SK-N-SH treated with all-trans-retinoic acid at 6 μM for 48 hours (cell line): ENCODE results near the gene CLIP1.

ENCODE experiments used
- CREB5 ChIP-seq: fragments of 250-450 bp; sonication (Bioruptor Pico); IDR thresholded peaks from 2 replicates; pipeline ENCODE4 v1.5.1; 2020; ENCODE audit warnings: low read depth, mild to moderate bottlenecking, moderate library complexity
- CSRNP3 ChIP-seq: fragments of 250-450 bp; sonication (Bioruptor Pico); IDR thresholded peaks from 2 replicates; pipeline ENCODE4 v1.5.1; 2021; ENCODE audit warnings: mild to moderate bottlenecking, moderate library complexity
- ESRRG ChIP-seq: fragments of 250-450 bp; sonication (Bioruptor Pico); IDR thresholded peaks from 2 replicates; pipeline ENCODE4 v1.6.1; 2021; ENCODE audit warnings: mild to moderate bottlenecking
- ISL1 ChIP-seq: fragments of 250-450 bp; sonication (Bioruptor Pico); IDR thresholded peaks from 2 replicates; pipeline ENCODE4 v2.1.2; 2022; ENCODE audit warnings: mild to moderate bottlenecking, moderate library complexity
- OSR1 ChIP-seq: fragments of 250-450 bp; sonication (Bioruptor Pico); IDR thresholded peaks from 2 replicates; pipeline ENCODE4 v1.8.0; 2022; ENCODE audit warnings: moderate library complexity, mild to moderate bottlenecking, inconsistent platforms
- SNAI2 ChIP-seq: fragments of 250-450 bp; sonication (Bioruptor Pico); IDR thresholded peaks from 2 replicates; pipeline ENCODE4 v1.5.0; 2020; ENCODE audit warnings: mild to moderate bottlenecking, moderate library complexity
- TCF4 ChIP-seq: fragments of 250-450 bp; sonication (Bioruptor Pico); IDR thresholded peaks from 2 replicates; pipeline ENCODE4 v1.8.0; 2021; ENCODE audit warnings: mild to moderate bottlenecking, moderate library complexity, borderline replicate concordance
- TSHZ2 ChIP-seq: fragments of 250-450 bp; sonication (Bioruptor Pico); IDR thresholded peaks from 2 replicates; pipeline ENCODE4 v1.5.0; 2020; ENCODE audit warnings: mild to moderate bottlenecking, moderate library complexity
- ZFP30 ChIP-seq: fragments of 450-650 bp; formaldehyde crosslinking; IDR thresholded peaks from 2 replicates; pipeline ENCODE4 v1.5.0; 2022; ENCODE audit warnings: mild to moderate bottlenecking, moderate library complexity
- ZNF565 ChIP-seq: fragments of 450-650 bp; formaldehyde crosslinking; conservative IDR thresholded peaks from 2 replicates; pipeline ENCODE4 v1.5.0; 2020; ENCODE audit warnings: low read depth, mild to moderate bottlenecking, moderate library complexity
- ZNF70 ChIP-seq: fragments of 450-650 bp; formaldehyde crosslinking; IDR thresholded peaks from 2 replicates; pipeline ENCODE4 v1.5.0; 2020; ENCODE audit warnings: mild to moderate bottlenecking, moderate library complexity
- ZNF8 ChIP-seq: fragments of 450-650 bp; formaldehyde crosslinking; IDR thresholded peaks from 2 replicates; pipeline ENCODE4 v1.5.0; 2020; ENCODE audit warnings: mild to moderate bottlenecking, moderate library complexity

GRCh38 chr12:122350141-122350848 lies 72.2 kb downstream of the CLIP1 start:
- no peak for TF ChIP-seq ZNF565 (CRISPR knock-in tag)
- TF ChIP-seq ZNF8 (CRISPR knock-in tag): no peak
- no peak for TF ChIP-seq ZFP30
- no peak for TF ChIP-seq CSRNP3 (CRISPR knock-in tag)
- TF ChIP-seq OSR1 (CRISPR knock-in tag): no peak
- TF ChIP-seq CREB5 (CRISPR knock-in tag): no peak
- TF ChIP-seq TSHZ2 (CRISPR knock-in tag): no peak; the same call in 1 of the 2 replicates
- no peak for TF ChIP-seq ESRRG (CRISPR knock-in tag)
- TF ChIP-seq SNAI2: no peak
- TF ChIP-seq TCF4 (CRISPR knock-in tag): no peak
- peak; percentile 58 for TF ChIP-seq ISL1 (CRISPR knock-in tag)
- TF ChIP-seq ZNF70 (CRISPR knock-in tag): no peak
